HEK293T (cell line): ENCODE results near the gene POLR2C.

Source experiments
- ARNT ChIP-seq: fragments of 450-650 bp; IDR thresholded peaks from 2 replicates; pipeline ENCODE4 v1.6.1; 2017; ENCODE audit warnings: mild to moderate bottlenecking
- BHLHE40 ChIP-seq: fragments of 450-650 bp; IDR thresholded peaks from 2 replicates; pipeline ENCODE4 v1.6.1; 2016; ENCODE audit warnings: mild to moderate bottlenecking, moderate library complexity, borderline replicate concordance
- ELF4 ChIP-seq: fragments of 450-650 bp; IDR thresholded peaks from 2 replicates; pipeline ENCODE4 v1.6.1; 2017; ENCODE audit warnings: antibody characterized with exemption
- FOXA1 ChIP-seq: fragments of 450-650 bp; IDR thresholded peaks from 2 replicates; pipeline ENCODE4 v1.6.1; 2016; ENCODE audit warnings: mild to moderate bottlenecking
- FOXM1 ChIP-seq: fragments of 450-650 bp; IDR thresholded peaks from 2 replicates; pipeline ENCODE4 v1.6.1; 2017; ENCODE audit warnings: mild to moderate bottlenecking, borderline replicate concordance
- HDGF ChIP-seq: fragments of 450-650 bp; IDR thresholded peaks from 2 replicates; pipeline ENCODE4 v1.6.1; 2017; ENCODE audit warnings: antibody characterized with exemption, borderline replicate concordance
- NFRKB ChIP-seq: fragments of 450-650 bp; IDR thresholded peaks from 2 replicates; pipeline ENCODE4 v1.6.1; 2016; ENCODE audit warnings: mild to moderate bottlenecking, moderate library complexity
- PKNOX1 ChIP-seq: fragments of 450-650 bp; IDR thresholded peaks from 2 replicates; pipeline ENCODE4 v1.6.1; 2016
- SP1 ChIP-seq: fragments of 450-650 bp; IDR thresholded peaks from 2 replicates; pipeline ENCODE4 v1.6.1; 2017
- SUZ12 ChIP-seq: fragments of 450-650 bp; IDR thresholded peaks from 2 replicates; pipeline ENCODE4 v1.6.1; 2016; ENCODE audit warnings: mild to moderate bottlenecking
- TARDBP ChIP-seq: fragments of 450-650 bp; IDR thresholded peaks from 2 replicates; pipeline ENCODE4 v1.6.1; 2016

GRCh38 chr16:57468346-57468745 is 5.9 kb downstream of the POLR2C start:
- TF ChIP-seq BHLHE40: no peak
- TF ChIP-seq SP1: no peak
- no peak for TF ChIP-seq PKNOX1
- TF ChIP-seq TARDBP: no peak
- no peak for TF ChIP-seq HDGF
- no peak for TF ChIP-seq FOXM1
- no peak for TF ChIP-seq SUZ12
- TF ChIP-seq ELF4: no peak
- no peak for TF ChIP-seq FOXA1
- no peak for TF ChIP-seq ARNT
- TF ChIP-seq NFRKB: no peak
